ENCODE data around the gene PAPPA.

Gene PAPPA, protein sequence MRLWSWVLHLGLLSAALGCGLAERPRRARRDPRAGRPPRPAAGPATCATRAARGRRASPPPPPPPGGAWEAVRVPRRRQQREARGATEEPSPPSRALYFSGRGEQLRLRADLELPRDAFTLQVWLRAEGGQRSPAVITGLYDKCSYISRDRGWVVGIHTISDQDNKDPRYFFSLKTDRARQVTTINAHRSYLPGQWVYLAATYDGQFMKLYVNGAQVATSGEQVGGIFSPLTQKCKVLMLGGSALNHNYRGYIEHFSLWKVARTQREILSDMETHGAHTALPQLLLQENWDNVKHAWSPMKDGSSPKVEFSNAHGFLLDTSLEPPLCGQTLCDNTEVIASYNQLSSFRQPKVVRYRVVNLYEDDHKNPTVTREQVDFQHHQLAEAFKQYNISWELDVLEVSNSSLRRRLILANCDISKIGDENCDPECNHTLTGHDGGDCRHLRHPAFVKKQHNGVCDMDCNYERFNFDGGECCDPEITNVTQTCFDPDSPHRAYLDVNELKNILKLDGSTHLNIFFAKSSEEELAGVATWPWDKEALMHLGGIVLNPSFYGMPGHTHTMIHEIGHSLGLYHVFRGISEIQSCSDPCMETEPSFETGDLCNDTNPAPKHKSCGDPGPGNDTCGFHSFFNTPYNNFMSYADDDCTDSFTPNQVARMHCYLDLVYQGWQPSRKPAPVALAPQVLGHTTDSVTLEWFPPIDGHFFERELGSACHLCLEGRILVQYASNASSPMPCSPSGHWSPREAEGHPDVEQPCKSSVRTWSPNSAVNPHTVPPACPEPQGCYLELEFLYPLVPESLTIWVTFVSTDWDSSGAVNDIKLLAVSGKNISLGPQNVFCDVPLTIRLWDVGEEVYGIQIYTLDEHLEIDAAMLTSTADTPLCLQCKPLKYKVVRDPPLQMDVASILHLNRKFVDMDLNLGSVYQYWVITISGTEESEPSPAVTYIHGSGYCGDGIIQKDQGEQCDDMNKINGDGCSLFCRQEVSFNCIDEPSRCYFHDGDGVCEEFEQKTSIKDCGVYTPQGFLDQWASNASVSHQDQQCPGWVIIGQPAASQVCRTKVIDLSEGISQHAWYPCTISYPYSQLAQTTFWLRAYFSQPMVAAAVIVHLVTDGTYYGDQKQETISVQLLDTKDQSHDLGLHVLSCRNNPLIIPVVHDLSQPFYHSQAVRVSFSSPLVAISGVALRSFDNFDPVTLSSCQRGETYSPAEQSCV (N-terminal part only)

DNA sequence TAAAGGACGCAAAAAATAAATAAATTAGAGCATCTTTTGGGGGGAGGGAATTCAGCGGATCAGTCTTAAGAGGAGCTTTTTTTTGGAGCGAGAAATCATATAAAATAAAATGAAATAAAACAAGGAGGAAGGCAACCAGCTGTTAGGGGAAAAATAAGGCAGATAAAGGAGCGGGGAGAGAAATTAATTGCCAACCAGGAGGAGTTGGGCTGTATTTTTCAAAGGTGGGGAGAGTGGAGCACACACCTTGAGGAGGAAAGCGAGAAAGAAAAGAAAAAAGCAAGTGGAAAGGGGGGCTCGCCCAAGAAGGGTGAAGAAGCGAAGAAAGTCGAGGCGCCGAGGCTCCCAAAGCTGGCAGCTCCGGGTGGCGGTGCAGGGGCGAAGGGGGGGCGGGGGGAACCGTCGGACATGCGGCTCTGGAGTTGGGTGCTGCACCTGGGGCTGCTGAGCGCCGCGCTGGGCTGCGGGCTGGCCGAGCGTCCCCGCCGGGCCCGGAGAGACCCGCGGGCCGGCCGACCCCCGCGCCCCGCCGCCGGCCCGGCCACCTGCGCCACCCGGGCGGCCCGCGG is at the start of gene PAPPA:
Gene PAPPA (plus strand): TSS at position 27 of the 569 bp plus-strand sequence. CDS start 382 bp downstream, at position 409.
- DNase-seq = no peak

DNA sequence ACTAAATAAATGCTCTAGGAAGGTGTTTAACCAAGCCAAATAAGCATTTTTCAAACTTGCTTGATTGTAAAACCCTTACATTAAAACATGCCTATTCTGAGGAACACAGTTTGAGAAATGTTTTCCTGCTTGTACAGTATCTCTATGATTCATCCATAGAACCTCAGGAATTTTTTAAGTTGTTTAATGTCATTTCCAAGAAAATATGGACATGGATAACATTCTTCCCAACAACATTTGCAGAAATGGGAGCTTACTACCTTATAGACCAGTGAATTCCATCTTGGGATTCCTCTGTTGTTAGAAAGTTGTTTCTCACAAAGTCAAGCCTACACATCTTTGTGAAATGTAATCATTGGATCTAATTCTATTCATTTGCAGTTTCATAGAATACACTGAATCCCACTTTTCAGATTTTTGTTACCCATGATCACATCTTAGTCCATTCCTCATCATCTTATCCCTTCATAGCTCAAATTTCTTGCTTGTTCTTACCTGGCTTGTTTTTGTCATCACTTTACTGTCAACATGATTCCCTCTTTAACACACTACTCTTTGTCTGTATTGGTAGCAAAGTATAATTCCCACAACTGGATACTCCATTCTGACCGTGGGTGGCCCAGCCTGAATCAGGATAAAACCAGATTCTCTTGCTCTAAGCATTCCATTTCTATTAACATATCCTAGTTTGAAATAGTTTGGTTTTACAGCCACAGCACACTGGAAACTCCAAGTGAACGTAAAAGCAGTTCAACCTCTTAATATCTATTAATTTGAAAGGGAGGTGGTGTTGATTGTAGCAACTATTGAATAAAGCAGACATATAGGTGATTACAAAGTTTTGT is 49.4 kb upstream of the PAPPA start:
- no peak for DNase-seq

GRCh38 chr9:116112236-116112635 is 41.4 kb upstream of the PAPPA start:
- DNase-seq = no peak

DNA sequence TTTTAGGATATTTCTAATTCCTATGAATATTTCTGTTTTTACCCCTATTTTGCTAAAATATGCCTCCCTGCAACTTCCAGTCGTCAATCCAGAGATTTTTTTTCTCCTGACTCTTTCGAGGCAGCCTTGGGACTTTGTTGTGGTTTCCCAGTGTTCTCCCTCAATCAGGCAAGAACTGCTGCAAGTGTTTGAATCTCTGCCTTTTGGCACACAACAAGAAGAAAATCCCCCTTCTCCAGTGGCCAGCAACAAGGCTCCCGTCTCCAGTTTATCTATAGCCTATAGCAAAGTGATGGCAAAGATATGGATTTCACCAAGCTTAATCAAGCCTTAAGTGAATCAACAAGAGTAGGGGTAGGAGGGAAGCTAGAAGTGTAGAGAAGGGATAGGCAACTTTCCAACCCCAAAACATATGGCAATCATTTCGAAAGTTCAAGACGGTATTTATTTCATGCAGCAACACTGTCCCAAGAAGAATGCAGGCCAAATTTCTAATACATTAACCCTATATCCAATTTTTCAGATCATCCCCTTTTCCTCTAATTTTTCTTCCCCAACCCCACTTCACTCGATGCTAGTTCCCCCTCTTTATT is 37.7 kb upstream of the PAPPA start:
- no peak for DNase-seq

DNA sequence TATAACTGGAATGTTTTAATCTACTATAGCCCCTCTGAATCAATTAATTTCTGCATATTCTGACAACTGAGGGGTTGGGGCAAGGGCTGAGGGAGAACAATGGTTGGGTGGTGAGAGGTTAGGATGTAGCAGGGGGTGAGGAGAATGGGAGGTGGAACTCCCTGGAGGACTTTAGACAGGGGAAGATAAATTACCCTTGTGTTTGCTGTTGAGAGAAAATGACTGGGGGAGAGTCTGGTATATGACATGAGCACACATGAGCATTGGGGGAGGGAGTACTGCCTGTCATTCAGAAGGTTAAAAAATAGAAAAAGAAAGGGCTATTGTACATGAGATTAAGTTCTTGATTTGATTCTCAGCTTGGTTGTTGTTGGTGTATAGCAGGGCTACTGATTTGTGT is 37.2 kb upstream of the PAPPA start:
- DNase-seq = no peak

DNA sequence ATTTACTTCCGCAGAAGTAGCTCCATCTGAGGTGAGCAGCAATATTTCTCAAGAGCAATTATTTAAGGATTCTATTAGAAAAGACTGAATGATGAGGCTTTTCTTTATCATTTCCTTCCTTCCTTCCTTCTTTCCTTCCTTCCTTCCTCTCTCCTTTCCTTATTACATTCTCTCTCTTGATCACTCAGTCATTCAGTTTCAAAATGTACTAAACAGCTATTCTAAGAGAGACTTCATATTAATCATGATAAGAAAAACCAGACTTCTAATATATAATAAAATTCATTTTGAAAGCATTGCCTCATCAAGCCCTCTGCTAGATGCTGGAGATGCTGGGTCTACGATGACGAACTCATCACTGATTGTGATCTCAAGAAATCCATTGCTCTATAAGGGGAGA is 30.4 kb upstream of the PAPPA start:
- DNase-seq = no peak

- no peak for DNase-seq
Observed at GRCh38 chr9:116124472-116125040, 29.0 kb upstream of the PAPPA start.

DNA sequence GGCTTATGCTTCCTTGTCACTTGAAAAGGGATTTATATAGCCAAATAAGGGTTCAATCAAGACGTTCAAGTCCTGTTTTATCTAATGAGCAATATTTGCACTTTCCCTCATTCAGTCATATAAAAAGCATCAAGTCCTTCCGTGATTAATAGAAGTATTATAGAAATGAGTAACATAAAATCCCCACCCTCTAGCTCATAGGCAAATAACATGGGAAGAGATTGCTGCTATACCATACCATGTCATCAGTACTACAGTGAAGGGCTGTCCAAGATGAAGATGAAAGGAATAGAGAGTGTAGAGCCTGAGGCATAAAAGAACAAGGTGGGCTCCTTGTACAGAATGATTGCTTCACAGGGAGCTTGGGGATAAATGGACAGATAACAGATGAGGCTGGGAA is 20.4 kb upstream of the PAPPA start:
- no peak for DNase-seq

DNA sequence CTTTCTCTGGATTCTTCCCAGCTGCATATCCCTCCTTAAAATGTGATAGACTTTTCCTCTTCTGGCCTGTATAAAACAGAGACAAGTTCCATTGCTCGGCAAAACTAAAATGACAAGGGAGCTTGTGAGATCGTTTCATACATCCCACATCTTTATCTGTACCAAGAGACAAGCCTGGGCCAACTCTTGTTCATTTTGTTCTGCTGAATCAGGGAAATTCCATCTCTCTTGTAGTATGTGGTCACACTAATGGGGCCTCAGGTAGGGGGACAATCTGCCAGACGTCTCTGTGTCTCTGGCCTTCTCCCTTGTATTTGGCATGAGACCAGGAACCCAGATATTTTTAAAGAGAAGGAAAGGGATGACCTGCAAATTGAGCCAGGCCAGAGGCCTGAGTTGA is 18.6 kb upstream of the PAPPA start:
- DNase-seq = no peak

- no peak for DNase-seq
Observed at GRCh38 chr9:116137010-116137409, 16.6 kb upstream of the PAPPA start.

- no peak for DNase-seq
Observed at GRCh38 chr9:116137581-116137980, 16.0 kb upstream of the PAPPA start.

- no peak for DNase-seq
Observed at GRCh38 chr9:116141864-116142561, 11.6 kb upstream of the PAPPA start.

DNA sequence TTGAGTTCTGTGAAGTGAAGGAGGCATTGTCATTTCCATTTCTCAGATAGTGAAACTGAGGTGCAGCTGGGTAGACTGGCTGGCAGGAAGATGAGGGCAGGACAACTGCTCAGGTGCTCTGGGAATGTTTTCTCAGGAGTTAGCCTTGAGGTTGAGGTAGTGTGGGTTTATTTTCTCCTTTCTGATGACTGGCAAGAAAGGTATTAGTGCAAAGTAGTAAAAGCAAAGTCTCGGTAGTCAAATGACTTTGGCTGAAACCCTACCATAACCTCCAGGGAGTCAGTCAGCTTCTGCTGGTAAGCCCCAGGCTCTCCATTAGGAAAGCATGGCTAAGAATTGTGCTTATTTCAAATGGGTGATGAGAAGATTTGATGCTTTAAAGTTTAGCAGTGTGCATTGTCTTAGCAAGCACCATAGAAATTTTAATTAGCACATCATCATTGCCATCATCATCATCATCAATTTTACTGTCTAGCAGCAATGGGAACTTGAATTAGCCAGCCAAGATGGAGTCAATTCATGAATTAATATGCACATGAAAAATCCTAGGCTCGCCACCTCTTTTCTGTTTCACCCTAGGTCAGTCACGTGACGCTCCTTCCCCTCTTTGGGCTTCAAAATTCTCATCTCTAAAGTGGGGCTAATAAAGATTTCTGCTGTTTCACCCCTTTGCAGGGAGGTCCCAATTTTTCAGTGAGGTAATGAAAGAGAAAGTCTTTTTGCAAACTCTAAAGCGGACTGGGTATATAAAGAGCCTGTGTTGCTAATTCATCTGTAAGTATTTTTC is 10.7 kb upstream of the PAPPA start:
- no peak for DNase-seq

DNA sequence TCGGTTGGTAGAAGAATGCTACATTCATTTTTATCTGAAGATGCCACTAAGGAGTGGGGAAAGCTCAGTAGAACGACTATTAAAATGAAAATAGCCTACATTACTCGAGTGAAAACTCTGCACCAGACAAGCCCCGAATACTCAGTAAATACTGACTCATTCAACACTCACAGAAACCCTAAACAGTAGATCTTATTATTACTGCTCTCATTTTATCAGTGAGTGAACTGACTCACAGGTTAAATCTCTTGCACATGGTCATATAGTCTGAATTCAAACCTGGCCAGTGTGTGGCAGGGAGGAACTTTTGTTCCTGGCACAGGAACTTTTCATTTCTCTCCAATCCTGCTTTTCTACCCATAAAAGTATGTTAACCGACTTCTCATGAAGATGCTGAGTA is 9.6 kb upstream of the PAPPA start:
- no peak for DNase-seq

DNA sequence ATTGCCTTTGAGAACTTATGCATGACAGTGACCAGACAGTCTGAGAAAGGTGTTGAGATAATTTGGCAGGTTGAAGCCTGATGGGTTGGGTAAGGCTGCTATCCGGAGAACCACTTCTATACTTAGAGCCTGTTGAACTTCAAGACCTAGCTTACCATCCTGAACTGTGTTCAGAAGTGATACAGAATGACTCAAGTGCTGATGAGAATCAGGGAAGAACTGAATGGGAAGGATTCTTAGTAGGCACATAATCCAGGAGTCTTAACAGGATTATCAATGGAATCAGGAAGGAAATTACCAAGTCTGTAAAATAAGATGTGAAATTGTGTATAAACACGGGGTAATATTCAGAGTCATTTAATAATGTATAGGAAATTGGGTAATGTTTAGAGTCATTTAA is 9.0 kb upstream of the PAPPA start:
- DNase-seq = no peak

- no peak for DNase-seq
Observed at GRCh38 chr9:116145036-116145435, 8.6 kb upstream of the PAPPA start.

GRCh38 chr9:116147821-116148220 is 5.8 kb upstream of the PAPPA start:
- DNase-seq = no peak

DNA sequence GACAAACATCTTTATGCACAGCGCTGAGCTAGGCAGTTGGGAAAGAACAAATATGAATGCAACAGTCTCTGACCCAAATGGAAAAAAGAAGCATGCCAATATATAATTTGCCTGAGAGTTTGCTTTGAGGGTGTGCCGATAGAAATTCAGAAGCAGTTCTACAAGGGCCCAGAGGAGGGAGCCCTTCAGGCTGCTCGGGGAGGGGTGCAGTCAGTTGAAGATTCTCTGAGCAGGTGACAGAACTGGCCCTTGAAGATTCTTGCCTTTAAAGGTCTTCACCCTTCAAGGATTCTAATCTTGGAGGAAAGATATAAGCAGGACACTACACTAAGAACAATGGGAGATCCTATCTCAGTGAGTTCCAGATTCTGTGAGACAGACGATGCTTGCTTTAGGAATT is 3.7 kb upstream of the PAPPA start:
- DNase-seq = no peak

DNA sequence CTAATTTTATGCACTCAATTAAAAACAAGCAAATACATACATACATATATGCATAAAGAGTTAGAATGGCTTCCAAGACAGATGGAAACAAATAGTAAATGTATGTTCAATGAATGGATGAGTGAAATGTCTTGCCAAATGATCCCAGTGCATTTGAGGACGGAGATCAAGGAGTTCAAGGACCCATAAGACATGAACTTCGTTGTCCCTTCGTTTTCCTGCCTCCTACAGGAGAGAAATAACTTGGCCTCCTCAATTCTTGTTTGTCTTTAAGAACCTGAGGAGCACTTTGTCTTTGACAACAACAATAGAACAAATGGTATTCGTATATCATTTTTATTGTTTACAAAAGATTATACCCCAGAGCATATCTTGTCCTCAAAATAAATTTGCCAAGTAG is 2.4 kb upstream of the PAPPA start:
- no peak for DNase-seq

GRCh38 chr9:116151966-116152381 is 1.6 kb upstream of the PAPPA start:
- no peak for DNase-seq

Data from NCI-H2081 treated with DMSO at 0.1 percent for 48 hours (cell line).